AG04450 (cell line): ENCODE data around the gene MDK. TPM values are rescaled to one million over a fixed set of nuclear protein-coding genes. Genes with fewer than 3 reads are reported as not detected.

Source experiments
- CTCF ChIA-PET: fragments of 300-600, 350-600 bp; formaldehyde crosslinking; extraction: SDS; loops from one replicate; lab custom pipeline; 2022; ENCODE audit warnings: antibody characterized with exemption, inconsistent platforms; lab: Charles Lee
- POLR2A ChIA-PET: fragments of 350-600 bp; formaldehyde crosslinking; extraction: SDS; loops from one replicate; lab custom pipeline; 2021; ENCODE audit warnings: antibody characterized with exemption, inconsistent platforms; lab: Yijun Ruan, JAX
- DNase-seq: peaks from one replicate; pipeline ENCODE4 v3.0.0-alpha.2; 2011; ENCODE audit warnings: low read depth, low spot score
- H3K27ac ChIP-seq: one replicate; pipeline ENCODE4 v1.5.1; 2012; ENCODE audit warnings: low read depth, low read length, control low read depth
- H3K27me3 ChIP-seq: one replicate; pipeline ENCODE4 v1.6.0; 2012; ENCODE audit warnings: low read length; ENCODE audit not compliant: control insufficient read depth, insufficient read depth
- H3K4me3 ChIP-seq: 2 replicates; pipeline ENCODE4 v1.5.1; 2011; ENCODE audit warnings: mild to moderate bottlenecking, low read depth, low read length, control low read depth
- H3K9me3 ChIP-seq: 2 replicates; pipeline ENCODE4 v1.5.1; 2012; ENCODE audit warnings: low read length; ENCODE audit not compliant: control insufficient read depth, insufficient read depth
- CTCF ChIP-seq: IDR thresholded peaks from 2 replicates; pipeline ENCODE4 v1.5.1; 2011; ENCODE audit warnings: low read depth, low read length, control low read depth, inconsistent platforms
- polyA plus RNA-seq: library from polyadenylated mRNA; depleted of rRNA; stranded (reverse); fragments of >200 nt; gene quantifications from 2 replicates; pipeline ENCODE4 v1.2.3, GENCODE V29; 2011

The MDK gene
- polyA plus RNA-seq, 1 experiment = 445 TPM

- Histone ChIP-seq H3K9me3 (peaks cover 10% of the 10 kb centered on the region; the same call in 1 of the 2 replicates), H3K4me3 (no peak overlapping the region), H3K27me3 (peaks cover 29% of the 10 kb centered on the region), H3K27ac (no peak overlapping the region)
- TF ChIP-seq CTCF = no peak
- DNase-seq = no peak
- CTCF ChIA-PET = interaction anchor here (0.9 to 3.5 kb wide), 2 partner anchors 19 to 152 kb away, joined by 3 to 36 read pairs; no protein-coding TSS in a partner anchor
- POLR2A ChIA-PET = interaction anchor here (0.5 kb wide), 1 partner anchor 120 kb away, joined by 3 read pairs; no protein-coding TSS in a partner anchor
Observed at GRCh38 chr11:46387456-46387855, 6.0 kb downstream of the MDK start.

GRCh38 chr11:46387919-46388618 lies 6.6 kb downstream of the MDK start:
- Histone ChIP-seq H3K9me3 (peaks cover 14% of the 10 kb centered on the region; the same call in 1 of the 2 replicates), H3K27ac (peak overlapping the region; percentile 11), H3K4me3 (no peak overlapping the region), H3K27me3 (peaks cover 29% of the 10 kb centered on the region)
- ChIA-PET CTCF (interaction anchor here (0.7 to 3.5 kb wide), 20 partner anchors 12 to 364 kb away, joined by 3 to 36 read pairs (median 4); partner anchors contain the start of gene ATG13), POLR2A (interaction anchor here (0.5 kb wide), 1 partner anchor 119 kb away, joined by 3 read pairs; no protein-coding TSS in a partner anchor)
- no peak for TF ChIP-seq CTCF
- DNase-seq = no peak

GRCh38 chr11:46388619-46389449 lies 7.4 kb downstream of the MDK start:
- H3K4me3 ChIP-seq = peak overlapping the region; percentile 7; the same call in 1 of the 2 replicates
- no peak for TF ChIP-seq CTCF
- CTCF ChIA-PET = interaction anchor here (0.6 to 3.5 kb wide), 29 partner anchors 11 to 363 kb away, joined by 3 to 36 read pairs (median 4); partner anchors contain the start of gene ATG13
- DNase-seq = no peak
- peaks cover 29% of the 10 kb centered on the region for H3K27me3 ChIP-seq
- POLR2A ChIA-PET = interaction anchor here (0.6 kb wide), 1 partner anchor 89 kb away, joined by 3 read pairs; no protein-coding TSS in a partner anchor
- peaks cover 14% of the 10 kb centered on the region; the same call in 1 of the 2 replicates for H3K9me3 ChIP-seq
- H3K27ac ChIP-seq = peak overlapping the region; percentile 11

GRCh38 chr11:46389450-46390330 lies 8.2 kb downstream of the MDK start:
- H3K9me3 ChIP-seq = peaks cover 14% of the 10 kb centered on the region; the same call in 1 of the 2 replicates
- no peak for DNase-seq
- H3K27ac ChIP-seq = no peak overlapping the region
- H3K27me3 ChIP-seq = peaks cover 29% of the 10 kb centered on the region
- ChIA-PET CTCF (interaction anchor here (0.6 to 3.5 kb wide), 21 partner anchors 10 to 363 kb away, joined by 3 to 36 read pairs (median 4); partner anchors contain the start of gene ATG13), POLR2A (interaction anchor here (0.6 kb wide), 1 partner anchor 88 kb away, joined by 3 read pairs; no protein-coding TSS in a partner anchor)
- peak overlapping the region; percentile 60 for H3K4me3 ChIP-seq
- peak; percentile 75 for TF ChIP-seq CTCF
